ENCODE measurements around the gene TMEM89.

The TMEM89 gene

GRCh38 chr3:48621461-48621869 lies at the start of gene TMEM89:
TMEM89 (minus strand) TSS chr3:48621769; CDS start chr3:48621756, 13 bp downstream.
- DNase-seq, result no peak

GRCh38 chr3:48664929-48665328 lies 43.4 kb upstream of the TMEM89 start:
- no peak for DNase-seq

- no peak for DNase-seq
Observed at GRCh38 chr3:48664313-48664644, 42.7 kb upstream of the TMEM89 start.

- DNase-seq, result peak; percentile 83 to 99 (median 93)
Observed at GRCh38 chr3:48663489-48664312, 42.1 kb upstream of the TMEM89 start.

- DNase-seq, result peak; percentile 30 to 91 (median 75)
Observed at GRCh38 chr3:48662753-48663488, 41.4 kb upstream of the TMEM89 start, which contains the start of gene CELSR3. CELSR3 (minus strand) TSS chr3:48662886; CDS start chr3:48662634, 252 bp downstream.

GRCh38 chr3:48662145-48662752 lies 40.7 kb upstream of the TMEM89 start:
- peak in 6 of 58 donors; percentile 17 to 64 (median 35) for DNase-seq

GRCh38 chr3:48661501-48662144 lies 40.1 kb upstream of the TMEM89 start:
- DNase-seq, result peak in 45 of 58 donors; percentile 15 to 73 (median 45)

- no peak for DNase-seq
Observed at GRCh38 chr3:48660800-48661400, 39.3 kb upstream of the TMEM89 start.

- no peak for DNase-seq
Observed at GRCh38 chr3:48656841-48657281, 35.3 kb upstream of the TMEM89 start.

- DNase-seq, result peak in 37 of 58 donors; percentile 5 to 59 (median 31)
Observed at GRCh38 chr3:48656061-48656840, 34.7 kb upstream of the TMEM89 start.

GRCh38 chr3:48655606-48656005 lies 34.0 kb upstream of the TMEM89 start:
- no peak for DNase-seq

GRCh38 chr3:48655063-48655462 lies 33.5 kb upstream of the TMEM89 start:
- DNase-seq, result no peak

GRCh38 chr3:48652923-48653715 lies 31.6 kb upstream of the TMEM89 start:
- no peak for DNase-seq

- DNase-seq, result no peak
Observed at GRCh38 chr3:48651771-48652170, 30.2 kb upstream of the TMEM89 start.

- DNase-seq, result no peak
Observed at GRCh38 chr3:48650723-48651122, 29.2 kb upstream of the TMEM89 start.

- no peak for DNase-seq
Observed at GRCh38 chr3:48648188-48648850, 26.8 kb upstream of the TMEM89 start.

GRCh38 chr3:48647714-48648113 lies 26.1 kb upstream of the TMEM89 start:
- no peak for DNase-seq

GRCh38 chr3:48644898-48645760 lies 23.6 kb upstream of the TMEM89 start:
- peak in 10 of 58 donors; percentile 1 to 28 (median 16) for DNase-seq
